HAP-1 (cell line): ENCODE results near the gene MFSD12.

ENCODE experiments used
- DNase-seq, 2 experiments: peaks; one replicate each; pipeline ENCODE4 v3.0.0-alpha.2; 2016 to 2020; ENCODE audit warnings: low spot score in 2 of 2
- H3K27me3 ChIP-seq: fragments of 250-450 bp; sonication (Bioruptor Pico); 2 replicates; pipeline ENCODE4 v1.5.1; 2020; ENCODE audit warnings: low read depth, mild to moderate bottlenecking, moderate library complexity
- H3K36me3 ChIP-seq: fragments of 250-450 bp; sonication (Bioruptor Pico); replicated peaks from 2 replicates; pipeline ENCODE4 v1.5.1; 2020; ENCODE audit warnings: mild to moderate bottlenecking
- H3K4me1 ChIP-seq: fragments of 250-450 bp; sonication (Bioruptor Pico); 2 replicates; pipeline ENCODE4 v1.5.1; 2020; ENCODE audit warnings: mild to moderate bottlenecking
- H3K4me3 ChIP-seq: fragments of 250-450 bp; sonication (Bioruptor Pico); 2 replicates; pipeline ENCODE4 v1.5.1; 2020; ENCODE audit warnings: mild to moderate bottlenecking, moderate library complexity
- H3K9me3 ChIP-seq: fragments of 250-450 bp; sonication (Bioruptor Pico); 2 replicates; pipeline ENCODE4 v1.5.1; 2020; ENCODE audit warnings: mild to moderate bottlenecking, moderate library complexity
- in situ Hi-C: fragments of 300-500 bp; cut with MboI; formaldehyde crosslinking; loops from 3 replicates; pipeline ENCODE4 v1.14.3; 2020; ENCODE audit warnings: low sequenced_read_pairs, inconsistent platforms, mixed read lengths

MFSD12 gene

DNA sequence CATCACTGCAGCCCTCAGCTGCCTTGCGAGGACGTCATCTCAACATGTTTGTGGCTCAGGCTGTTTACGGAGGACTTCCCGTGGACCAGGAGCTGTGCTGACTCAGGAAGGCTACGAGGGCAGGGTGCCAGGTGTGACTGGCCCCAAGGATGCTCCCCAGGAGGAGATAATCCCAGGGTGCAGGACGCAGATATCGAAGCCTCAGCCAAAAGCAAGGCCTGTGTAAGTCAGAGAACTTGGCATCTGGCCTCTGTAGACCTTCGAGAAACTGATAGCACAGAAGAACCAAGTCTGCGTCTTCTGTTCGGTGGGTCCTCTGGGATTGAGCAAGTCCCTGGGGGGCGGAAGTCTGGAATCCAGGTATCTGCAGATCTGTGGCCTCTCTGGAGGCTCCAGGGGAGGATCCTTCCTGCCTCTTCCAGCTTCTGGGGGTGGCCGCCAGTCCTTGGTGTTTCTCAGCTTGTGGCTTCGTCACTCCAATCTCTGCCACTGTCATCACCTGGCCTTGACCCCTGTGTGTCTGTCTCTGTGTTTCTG, 54.3 kb downstream of the MFSD12 start:
- no peaks in the 10 kb centered on the region for H3K27me3 ChIP-seq
- no peaks in the 10 kb centered on the region; the same call in 1 of the 2 replicates for H3K36me3 ChIP-seq
- peaks cover 10% of the 10 kb centered on the region for H3K4me1 ChIP-seq
- in situ Hi-C loops = no loop called here
- no peak for DNase-seq
- no peak overlapping the region for H3K4me3 ChIP-seq
- no peaks in the 10 kb centered on the region; the same call in 1 of the 2 replicates for H3K9me3 ChIP-seq

GRCh38 chr19:3501780-3502179, 55.6 kb downstream of the MFSD12 start:
- Histone ChIP-seq H3K4me3 (no peak overlapping the region), H3K9me3 (no peaks in the 10 kb centered on the region; the same call in 1 of the 2 replicates), H3K36me3 (peaks cover 2% of the 10 kb centered on the region; the same call in 1 of the 2 replicates)

GRCh38 chr19:3500429-3501101, 56.8 kb downstream of the MFSD12 start, which contains the start of gene DOHH:
DOHH (minus strand) TSS chr19:3500674; CDS start chr19:3496814, 3,860 bp downstream.
- H3K36me3 ChIP-seq = peaks cover 11% of the 10 kb centered on the region
- no peaks in the 10 kb centered on the region for H3K27me3 ChIP-seq
- peak within 1 kb of the TSS; percentile 95 for H3K4me3 ChIP-seq
- in situ Hi-C loops = no loop called here
- no peaks in the 10 kb centered on the region; the same call in 1 of the 2 replicates for H3K9me3 ChIP-seq
- peak; percentile 94 to 97 for DNase-seq
- H3K4me1 ChIP-seq = peaks cover 10% of the 10 kb centered on the region

More at GRCh38 chr19:3501780-3502179, 55.6 kb downstream of the MFSD12 start:
- in situ Hi-C loops = no loop called here
- Histone ChIP-seq H3K4me1 (peaks cover 10% of the 10 kb centered on the region), H3K27me3 (no peaks in the 10 kb centered on the region)
- no peak for DNase-seq

- H3K4me3 ChIP-seq = peak overlapping the region; percentile 95
- peaks cover 10% of the 10 kb centered on the region; the same call in 1 of the 2 replicates for H3K4me1 ChIP-seq
- no peaks in the 10 kb centered on the region for H3K27me3 ChIP-seq
- DNase-seq = no peak
- H3K9me3 ChIP-seq = no peaks in the 10 kb centered on the region; the same call in 1 of the 2 replicates
- peaks cover 17% of the 10 kb centered on the region for H3K36me3 ChIP-seq
- in situ Hi-C loops = no loop called here
Measured at GRCh38 chr19:3499738-3500428, 57.5 kb downstream of the MFSD12 start.

GRCh38 chr19:3497757-3498520, 59.4 kb downstream of the MFSD12 start:
- Histone ChIP-seq H3K27me3 (no peaks in the 10 kb centered on the region), H3K4me3 (no peak overlapping the region), H3K9me3 (no peaks in the 10 kb centered on the region), H3K36me3 (peaks cover 21% of the 10 kb centered on the region), H3K4me1 (peaks cover 10% of the 10 kb centered on the region; the same call in 1 of the 2 replicates)
- in situ Hi-C loops = no loop called here
- no peak for DNase-seq

DNA sequence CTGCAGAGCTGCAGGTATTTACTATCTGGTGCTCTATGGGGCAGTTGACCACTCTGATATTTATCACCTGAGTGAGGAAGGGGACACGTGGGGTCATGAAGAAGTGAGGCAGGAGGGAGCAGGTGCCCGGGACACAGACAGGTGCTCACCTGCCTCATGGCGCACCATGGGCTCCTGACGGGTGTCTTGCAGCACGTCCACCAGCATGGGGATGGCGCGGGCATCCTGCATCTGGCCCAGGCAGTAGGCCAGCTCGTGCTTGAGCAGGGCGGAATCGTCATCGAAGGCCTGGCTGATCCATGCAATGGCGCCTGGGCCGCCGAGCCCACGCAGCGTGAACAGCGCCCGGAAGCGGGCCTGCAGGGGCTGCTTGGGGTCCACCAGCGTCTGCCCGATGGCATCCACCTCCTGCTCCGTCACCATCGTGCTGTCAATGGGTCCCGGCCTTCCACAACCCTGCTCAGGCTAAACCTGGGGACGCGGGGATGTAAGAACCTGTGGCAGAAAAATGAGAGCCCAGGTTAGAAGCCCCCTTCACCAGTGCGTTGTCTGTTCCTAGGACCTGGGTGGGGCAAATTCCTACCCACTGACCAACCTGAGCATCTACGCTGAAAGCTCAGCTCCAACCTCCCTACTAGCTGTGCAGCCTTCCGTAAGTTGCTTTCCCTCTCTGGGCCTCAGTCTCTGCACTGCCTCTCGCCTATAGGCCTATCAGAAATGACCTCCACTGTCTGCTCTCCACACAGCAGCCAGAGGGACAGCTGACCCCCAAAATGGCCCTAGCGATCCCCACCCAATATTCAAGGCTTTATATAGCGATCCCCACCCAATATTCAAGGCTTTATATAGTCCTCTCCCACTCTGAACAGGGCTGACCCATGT, 60.8 kb downstream of the MFSD12 start:
- in situ Hi-C loops = no loop called here
- peaks cover 23% of the 10 kb centered on the region for H3K36me3 ChIP-seq
- no peaks in the 10 kb centered on the region for H3K9me3 ChIP-seq
- DNase-seq = no peak
- H3K4me1 ChIP-seq = peaks cover 10% of the 10 kb centered on the region; the same call in 1 of the 2 replicates
- no peak overlapping the region for H3K4me3 ChIP-seq
- no peaks in the 10 kb centered on the region for H3K27me3 ChIP-seq

DNA sequence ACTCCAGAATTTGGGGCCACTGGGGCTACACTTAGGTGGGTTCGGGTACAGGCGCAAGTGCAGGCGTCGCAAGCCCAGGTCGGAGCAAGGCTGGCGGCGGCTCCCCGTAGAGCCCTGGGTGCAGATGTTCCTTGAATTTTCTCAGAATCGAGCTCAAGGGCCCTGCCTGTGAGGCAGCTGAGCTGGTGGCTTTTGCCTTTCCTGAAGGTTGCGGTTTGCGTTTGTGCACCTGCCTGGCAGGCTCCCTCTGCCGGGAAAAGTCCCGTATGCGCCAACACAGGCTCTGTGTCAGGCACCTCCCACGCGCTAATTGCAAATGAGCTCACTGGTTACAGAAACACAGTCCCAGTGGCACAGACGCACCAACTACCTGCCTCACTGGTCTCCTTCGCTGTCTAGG, 62.8 kb downstream of the MFSD12 start:
- DNase-seq = no peak
- no peaks in the 10 kb centered on the region for H3K9me3 ChIP-seq
- no peak overlapping the region for H3K4me3 ChIP-seq
- peaks cover 26% of the 10 kb centered on the region for H3K36me3 ChIP-seq
- H3K27me3 ChIP-seq = no peaks in the 10 kb centered on the region
- H3K4me1 ChIP-seq = peaks cover 5% of the 10 kb centered on the region; the same call in 1 of the 2 replicates
- in situ Hi-C loops = no loop called here
